HG03439 (cell line): ENCODE results near the gene CBX8.
A peak's percentile ranks its signal among the peaks of the same experiment; 100 is the strongest.

Source experiments
- ATAC-seq: cut with Tn5 transposase; IDR thresholded peaks from one replicate; pipeline ENCODE4 v1.9.1; 2021; ENCODE audit warnings: mild to moderate bottlenecking, moderate library complexity; ENCODE audit not compliant: unreplicated experiment

CBX8 gene

GRCh38 chr17:79821331-79822095 lies 24.6 kb upstream of the CBX8 start:
- no peak for ATAC-seq

DNA sequence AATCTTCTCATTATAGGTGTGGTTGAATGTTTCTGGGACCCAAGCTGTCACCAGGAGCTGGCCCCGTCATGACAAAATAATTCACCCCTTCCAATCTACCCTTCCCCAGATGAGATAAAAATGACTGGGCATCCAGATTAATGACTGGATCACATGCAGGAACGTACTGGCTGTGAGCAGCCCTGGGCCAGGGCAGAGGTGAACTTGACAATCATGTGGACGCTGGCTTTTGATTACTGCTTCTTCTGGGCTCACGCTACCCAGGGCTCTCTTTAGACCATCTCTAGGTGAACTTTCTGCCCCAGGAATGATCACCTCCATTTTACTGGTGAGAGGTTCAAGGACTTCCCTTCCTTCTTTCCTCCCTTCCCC lies 24.1 kb upstream of the CBX8 start:
- ATAC-seq: no peak

DNA sequence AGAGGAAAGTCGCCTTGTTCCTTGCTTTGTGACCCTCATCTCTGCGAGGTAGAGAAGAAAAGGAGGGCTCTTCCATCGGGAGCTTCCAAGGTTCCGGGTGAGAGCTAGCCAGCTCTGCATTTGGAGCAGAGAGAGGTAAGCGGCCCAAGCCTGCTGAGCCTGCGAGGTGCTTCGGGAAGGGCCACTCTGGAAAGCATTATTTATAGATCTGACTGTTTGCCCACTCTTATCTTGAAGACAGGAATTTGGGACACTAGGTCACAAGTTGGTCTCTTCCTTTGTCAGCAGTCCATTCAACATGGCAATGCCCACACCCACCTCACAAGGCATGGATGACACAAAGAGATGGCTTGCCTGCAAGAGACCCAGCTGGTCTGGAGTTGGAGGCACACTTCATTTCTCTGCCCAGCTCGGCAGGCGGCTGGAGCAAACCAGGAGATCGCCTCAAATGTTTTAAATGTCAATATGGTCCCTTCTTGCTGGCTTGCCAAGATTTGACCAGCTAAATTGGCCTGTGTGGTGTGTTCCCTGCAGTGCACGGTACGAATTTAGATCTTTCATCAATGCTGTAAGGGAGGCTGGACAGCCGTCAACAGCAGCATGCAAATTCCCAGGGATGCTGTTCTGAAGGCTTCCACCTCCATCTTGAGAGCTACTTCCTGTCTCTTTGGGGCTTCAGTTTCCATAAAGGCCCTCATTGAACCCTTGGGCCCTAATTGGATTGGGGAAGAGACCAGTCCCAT lies 22.8 kb upstream of the CBX8 start:
- no peak for ATAC-seq

DNA sequence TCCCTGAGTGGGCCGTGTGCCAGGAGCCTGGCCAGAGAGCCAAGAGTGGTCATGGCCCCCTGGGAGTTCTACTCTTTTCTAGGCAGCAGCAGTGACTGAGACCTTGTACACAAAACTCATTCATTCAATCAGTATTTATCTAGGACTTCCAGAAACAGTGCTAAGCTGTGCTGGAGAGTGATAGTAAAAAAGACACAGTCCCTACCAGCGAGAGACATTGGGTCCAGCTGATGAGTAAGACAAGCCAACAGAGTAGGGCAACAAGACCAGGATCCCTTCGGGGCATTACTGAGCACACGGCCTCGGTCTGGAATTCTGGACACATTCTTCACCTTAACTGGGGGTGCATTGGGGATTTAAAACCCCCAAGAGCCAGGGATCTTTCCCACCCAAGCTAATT lies 22.2 kb upstream of the CBX8 start:
- ATAC-seq: no peak

DNA sequence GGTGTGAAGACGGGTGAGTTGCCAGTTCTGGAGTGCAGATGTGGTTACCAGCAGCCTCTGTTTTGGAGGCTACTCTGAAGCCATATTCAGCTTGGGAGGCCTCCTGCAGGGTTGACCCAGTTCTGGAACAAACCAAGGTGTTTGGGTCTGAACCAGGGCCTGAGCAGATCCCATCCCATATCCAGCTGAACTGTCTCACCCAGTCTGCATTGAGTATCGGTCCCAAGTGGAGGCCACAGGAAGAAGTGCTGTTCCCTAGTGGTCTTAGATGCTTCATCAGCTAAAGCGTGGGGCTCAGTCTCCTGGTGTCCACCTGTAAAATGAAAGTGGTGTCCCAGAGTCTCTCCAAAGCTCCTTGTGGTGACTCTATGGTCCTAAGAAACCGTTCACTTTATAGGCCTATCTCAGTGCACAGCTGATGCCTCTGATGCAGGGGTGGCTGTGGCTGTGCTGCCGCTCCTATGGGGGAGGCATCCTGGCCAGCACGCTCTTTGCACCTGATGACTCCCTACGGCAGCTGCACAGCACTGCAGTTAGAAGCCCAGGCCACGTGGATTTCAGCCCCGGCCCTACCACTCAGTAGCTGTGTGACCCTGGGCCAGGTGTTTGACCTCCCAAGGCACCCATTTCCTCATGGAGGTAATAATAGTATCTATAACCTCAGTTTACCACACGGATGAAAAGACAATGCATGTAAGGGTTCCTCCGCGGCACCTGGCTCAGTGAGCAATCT lies 21.3 kb upstream of the CBX8 start:
- ATAC-seq: no peak

GRCh38 chr17:79815836-79816461 lies 19.1 kb upstream of the CBX8 start:
- no peak for ATAC-seq

GRCh38 chr17:79814974-79815835 lies 18.3 kb upstream of the CBX8 start:
- no peak for ATAC-seq

GRCh38 chr17:79814127-79814973 lies 17.5 kb upstream of the CBX8 start:
- ATAC-seq: no peak

DNA sequence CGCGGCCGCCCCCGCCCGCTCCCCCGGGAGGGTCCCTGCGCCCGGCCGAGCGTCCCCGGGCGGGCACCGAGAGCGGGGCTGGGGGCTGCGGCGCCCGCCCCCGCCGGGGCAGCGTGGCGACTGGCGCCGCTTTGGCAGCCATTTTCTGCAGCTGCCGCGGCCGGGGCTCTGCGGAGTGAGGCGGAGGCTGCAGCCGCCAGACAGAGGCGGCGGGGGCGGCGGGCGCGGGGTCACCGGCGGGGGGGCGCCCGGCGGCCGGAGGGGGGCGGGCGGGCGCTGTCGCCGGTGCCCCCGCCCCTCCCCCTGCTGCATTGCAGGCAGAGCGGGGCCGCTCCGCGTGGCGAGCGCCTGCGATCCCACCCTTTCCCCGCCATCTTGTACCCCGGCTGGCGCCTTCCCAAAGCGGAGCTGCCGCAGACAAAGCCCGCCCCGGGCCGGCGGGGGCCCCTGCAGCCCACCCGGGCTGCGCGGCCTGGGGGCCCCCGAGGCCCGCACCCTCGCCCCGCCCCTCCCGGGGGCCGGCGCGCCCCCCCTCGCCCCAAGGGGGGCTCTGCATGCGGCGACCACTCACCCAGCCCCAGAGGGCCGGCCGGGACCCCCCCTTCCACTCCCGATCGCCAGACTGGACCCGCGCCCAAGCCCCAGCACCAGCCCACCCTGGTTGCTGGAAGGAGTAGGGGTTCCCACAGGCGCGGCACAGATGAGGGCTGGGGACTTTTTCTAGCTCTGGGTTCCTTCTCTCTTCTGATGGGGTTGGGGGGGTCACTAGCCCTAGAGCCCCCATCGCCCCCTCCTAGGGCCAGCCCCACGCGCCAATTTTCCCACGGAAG lies 16.6 kb upstream of the CBX8 start:
- ATAC-seq: no peak

GRCh38 chr17:79812353-79813258 lies 15.7 kb upstream of the CBX8 start:
- no peak for ATAC-seq

GRCh38 chr17:79811868-79812352 lies 15.0 kb upstream of the CBX8 start:
- ATAC-seq: no peak

GRCh38 chr17:79811011-79811867 lies 14.4 kb upstream of the CBX8 start:
- no peak for ATAC-seq

- peak; percentile 77 for ATAC-seq
These were observed 13.5 kb upstream of the CBX8 start for GRCh38 chr17:79810130-79811010.

GRCh38 chr17:79809530-79810129 lies 12.8 kb upstream of the CBX8 start:
- no peak for ATAC-seq
